ENCODE data around the gene GLYR1.

The GLYR1 gene

GRCh38 chr16:4879049-4879448 lies 32.0 kb upstream of the GLYR1 start:
- DNase-seq (ENCODE audit: low read depth), result no peak

GRCh38 chr16:4877380-4877685 lies 30.2 kb upstream of the GLYR1 start:
- DNase-seq (ENCODE audit: low read depth), result no peak

- DNase-seq (ENCODE audit: low read depth), result no peak
Measured at GRCh38 chr16:4876646-4877379, 29.7 kb upstream of the GLYR1 start.

GRCh38 chr16:4874666-4875065 lies 27.6 kb upstream of the GLYR1 start:
- DNase-seq (ENCODE audit: low read depth), result no peak

GRCh38 chr16:4873091-4873490 lies 26.0 kb upstream of the GLYR1 start:
- no peak for DNase-seq (ENCODE audit: low read depth)

GRCh38 chr16:4871071-4871470 lies 24.0 kb upstream of the GLYR1 start:
- no peak for DNase-seq (ENCODE audit: low read depth)

GRCh38 chr16:4870138-4870671 lies 23.1 kb upstream of the GLYR1 start:
- no peak for DNase-seq (ENCODE audit: low read depth)

GRCh38 chr16:4869147-4869805 lies 22.2 kb upstream of the GLYR1 start:
- DNase-seq (ENCODE audit: low read depth), result no peak

GRCh38 chr16:4868535-4868934 lies 21.4 kb upstream of the GLYR1 start:
- no peak for DNase-seq (ENCODE audit: low read depth)

GRCh38 chr16:4868026-4868425 lies 20.9 kb upstream of the GLYR1 start:
- no peak for DNase-seq (ENCODE audit: low read depth)

GRCh38 chr16:4866586-4866985 lies 19.5 kb upstream of the GLYR1 start:
- no peak for DNase-seq (ENCODE audit: low read depth)

- no peak for DNase-seq (ENCODE audit: low read depth)
Measured at GRCh38 chr16:4865231-4865860, 18.3 kb upstream of the GLYR1 start.

GRCh38 chr16:4864728-4865127 lies 17.6 kb upstream of the GLYR1 start:
- DNase-seq (ENCODE audit: low read depth), result no peak

- DNase-seq (ENCODE audit: low read depth), result no peak
Measured at GRCh38 chr16:4862639-4863038, 15.6 kb upstream of the GLYR1 start.

GRCh38 chr16:4860727-4861342 lies 13.7 kb upstream of the GLYR1 start:
- DNase-seq (ENCODE audit: low read depth), result no peak

- DNase-seq (ENCODE audit: low read depth), result no peak
Measured at GRCh38 chr16:4859900-4860255, 12.8 kb upstream of the GLYR1 start.

- no peak for DNase-seq (ENCODE audit: low read depth)
Measured at GRCh38 chr16:4859190-4859899, 12.3 kb upstream of the GLYR1 start.

GRCh38 chr16:4855804-4856203 lies 8.7 kb upstream of the GLYR1 start:
- no peak for DNase-seq (ENCODE audit: low read depth)

GRCh38 chr16:4855371-4855770 lies 8.3 kb upstream of the GLYR1 start:
- DNase-seq (ENCODE audit: low read depth), result no peak

GRCh38 chr16:4852221-4852872 lies 5.3 kb upstream of the GLYR1 start:
- DNase-seq (ENCODE audit: low read depth), result no peak

GRCh38 chr16:4850211-4850610 lies 3.1 kb upstream of the GLYR1 start:
- DNase-seq (ENCODE audit: low read depth), result no peak
